ENCODE measurements around the gene CYP4Z1. TPM values are rescaled to one million over a fixed set of nuclear protein-coding genes. Genes with fewer than 3 reads are reported as not detected.
"Not testable (repeated sequence)": the region's sequence is repeated elsewhere in the genome, so short reads cannot be mapped to it uniquely, and the experiment has no call there.

The CYP4Z1 gene
- polyA plus RNA-seq, 3 donors: not detected

- Mint-ChIP-seq H3K27me3 (ENCODE audit: low read depth in 3 of 3) (peaks cover 3 to 15% (median 13%) of the 10 kb centered on the region in 3 donors), H3K36me3 (no peaks in the 10 kb centered on the region), H3K9me3 (peaks cover 0 to 7% (median 1%) of the 10 kb centered on the region in 7 donors), H3K4me3 (no peak overlapping the region), H3K27ac (no peak overlapping the region), H3K4me1 (no peaks in the 10 kb centered on the region)
- Histone ChIP-seq H4K20me1 (ENCODE audit: insufficient read depth, low read length) (no peaks in the 10 kb centered on the region), H3K9me3 (replicated peaks in 1 of 2; ENCODE audit: control insufficient read depth in 1 of 2, insufficient read depth in 1 of 2, low read length in 2 of 2) (no peaks in the 10 kb centered on the region), H3K79me2 (ENCODE audit: insufficient read depth, low read length) (no peaks in the 10 kb centered on the region), H3K4me3 (replicated peaks in 1 of 3; ENCODE audit: low read depth in 2 of 3, low read length in 3 of 3) (no peak overlapping the region), H3K9ac (ENCODE audit: insufficient read depth, low read length, poor library complexity, severe bottlenecking) (no peak overlapping the region), H2AFZ (ENCODE audit: insufficient read depth, low read depth, low read length, poor library complexity, severe bottlenecking) (no peak overlapping the region), H3K4me2 (replicated peaks; ENCODE audit: extremely low read depth, low read length, poor library complexity, severe bottlenecking) (no peak overlapping the region), H3K27me3 (ENCODE audit: control insufficient read depth in 2 of 2, insufficient read depth in 2 of 2, low read length in 2 of 2) (no peaks in the 10 kb centered on the region), H3K4me1 (ENCODE audit: control insufficient read depth in 1 of 2, insufficient read depth in 2 of 2, low read length in 2 of 2) (no peaks in the 10 kb centered on the region), H3K36me3 (replicated peaks in 1 of 2; ENCODE audit: control insufficient read depth in 1 of 2, insufficient read depth in 2 of 2, low read length in 2 of 2) (no peaks in the 10 kb centered on the region), H3K27ac (ENCODE audit: low read depth in 1 of 2, low read length in 2 of 2) (no peak overlapping the region)
- TF ChIP-seq CTCF (IDR thresholded peaks at IDR 0.05): no peak
- no CpG with 5 or more reads among the region's 1 CpG for WGBS (ENCODE audit: insufficient coverage)
- intact Hi-C loops (cut with micrococcal nuclease): no loop called here
- no peak for DNase-seq
These were observed 7.7 kb upstream of the CYP4Z1 start for GRCh38 chr1:47059376-47059775.

GRCh38 chr1:47069080-47069479 is 2.0 kb downstream of the CYP4Z1 start:
- DNase-seq; H3K27me3 ChIP-seq (ENCODE audit: control insufficient read depth in 2 of 2, insufficient read depth in 2 of 2, low read length in 2 of 2); H3K27ac ChIP-seq (ENCODE audit: low read depth in 1 of 2, low read length in 2 of 2); H3K4me1 Mint-ChIP-seq; intact Hi-C loops (cut with micrococcal nuclease); H3K36me3 Mint-ChIP-seq; H3K79me2 ChIP-seq (ENCODE audit: insufficient read depth, low read length); H3K9ac ChIP-seq (ENCODE audit: insufficient read depth, low read length, poor library complexity, severe bottlenecking); H4K20me1 ChIP-seq (ENCODE audit: insufficient read depth, low read length); H2AFZ ChIP-seq (ENCODE audit: insufficient read depth, low read depth, low read length, poor library complexity, severe bottlenecking); H3K9me3 Mint-ChIP-seq; H3K9me3 ChIP-seq (replicated peaks in 1 of 2; ENCODE audit: control insufficient read depth in 1 of 2, insufficient read depth in 1 of 2, low read length in 2 of 2); H3K4me3 Mint-ChIP-seq; H3K4me3 ChIP-seq (replicated peaks in 1 of 3; ENCODE audit: low read depth in 2 of 3, low read length in 3 of 3); H3K36me3 ChIP-seq (replicated peaks in 1 of 2; ENCODE audit: control insufficient read depth in 1 of 2, insufficient read depth in 2 of 2, low read length in 2 of 2); H3K4me2 ChIP-seq (replicated peaks; ENCODE audit: extremely low read depth, low read length, poor library complexity, severe bottlenecking); H3K4me1 ChIP-seq (ENCODE audit: control insufficient read depth in 1 of 2, insufficient read depth in 2 of 2, low read length in 2 of 2): not testable (repeated sequence)
- WGBS (ENCODE audit: insufficient coverage): no CpG with 5 or more reads among the region's 4 CpGs
- Mint-ChIP-seq H3K27ac (peak overlapping the region in 1 of 7 donors; percentile 69), H3K27me3 (ENCODE audit: low read depth in 3 of 3) (peaks cover 5 to 19% (median 8%) of the 10 kb centered on the region in 3 donors)

- not testable (repeated sequence) for H3K27ac Mint-ChIP-seq, H3K36me3 Mint-ChIP-seq
- peaks cover 5 to 15% (median 8%) of the 10 kb centered on the region in 3 donors for H3K27me3 Mint-ChIP-seq (ENCODE audit: low read depth in 3 of 3)
These were observed 2.5 kb downstream of the CYP4Z1 start for GRCh38 chr1:47069509-47069908.

More at GRCh38 chr1:47069509-47069908, 2.5 kb downstream of the CYP4Z1 start:
- H4K20me1 ChIP-seq (ENCODE audit: insufficient read depth, low read length); H3K4me1 Mint-ChIP-seq; H3K4me3 ChIP-seq (replicated peaks in 1 of 3; ENCODE audit: low read depth in 2 of 3, low read length in 3 of 3); H3K4me3 Mint-ChIP-seq; H3K36me3 ChIP-seq (replicated peaks in 1 of 2; ENCODE audit: control insufficient read depth in 1 of 2, insufficient read depth in 2 of 2, low read length in 2 of 2); H3K9ac ChIP-seq (ENCODE audit: insufficient read depth, low read length, poor library complexity, severe bottlenecking); H3K4me2 ChIP-seq (replicated peaks; ENCODE audit: extremely low read depth, low read length, poor library complexity, severe bottlenecking); H3K79me2 ChIP-seq (ENCODE audit: insufficient read depth, low read length); H3K9me3 Mint-ChIP-seq; H3K9me3 ChIP-seq (replicated peaks in 1 of 2; ENCODE audit: control insufficient read depth in 1 of 2, insufficient read depth in 1 of 2, low read length in 2 of 2); DNase-seq; H3K27ac ChIP-seq (ENCODE audit: low read depth in 1 of 2, low read length in 2 of 2); H3K4me1 ChIP-seq (ENCODE audit: control insufficient read depth in 1 of 2, insufficient read depth in 2 of 2, low read length in 2 of 2); H2AFZ ChIP-seq (ENCODE audit: insufficient read depth, low read depth, low read length, poor library complexity, severe bottlenecking); intact Hi-C loops (cut with micrococcal nuclease); H3K27me3 ChIP-seq (ENCODE audit: control insufficient read depth in 2 of 2, insufficient read depth in 2 of 2, low read length in 2 of 2): not testable (repeated sequence)

Data from CD14-positive monocyte (primary cell).